Lower leg skin (tissue), 3 donors: ENCODE results near the gene SYT1.

ENCODE experiments used
- POLR2A ChIP-seq, 2 donors: fragments of 450-650 bp; IDR thresholded peaks; one replicate each; pipeline ENCODE4 v1.6.1; 2016 to 2017; ENCODE audit warnings: antibody characterized with exemption in 2 of 2, mild to moderate bottlenecking in 1 of 2, moderate library complexity in 1 of 2
- TF ChIP-seq, protein P1 (sequence below), 3 donors: fragments of 450-650 bp; IDR thresholded peaks; one replicate each; pipeline ENCODE4 v1.5.1; 2016; ENCODE audit warnings: antibody characterized with exemption in 3 of 3, mild to moderate bottlenecking in 3 of 3, moderate library complexity in 2 of 3

DNA sequence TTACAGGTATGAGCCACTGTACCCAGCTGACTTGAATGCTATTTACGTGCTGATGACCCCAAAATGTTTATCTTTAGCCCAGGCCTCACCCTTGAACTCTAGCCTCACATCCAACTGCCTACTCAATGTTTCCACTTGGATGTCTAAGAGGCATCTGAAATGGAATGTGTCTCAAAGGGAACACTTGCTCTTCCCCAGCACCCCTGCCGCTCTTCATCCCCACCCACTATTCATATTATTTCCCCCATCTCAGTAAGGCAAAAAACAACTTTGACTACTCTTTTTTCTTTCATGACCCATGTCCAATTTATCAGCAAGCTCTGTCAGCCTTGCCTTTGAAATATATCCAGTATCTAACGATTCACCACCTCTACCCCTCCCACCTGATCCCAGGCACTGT, 621.6 kb downstream of the SYT1 start:
- TF ChIP-seq, protein P1, sequence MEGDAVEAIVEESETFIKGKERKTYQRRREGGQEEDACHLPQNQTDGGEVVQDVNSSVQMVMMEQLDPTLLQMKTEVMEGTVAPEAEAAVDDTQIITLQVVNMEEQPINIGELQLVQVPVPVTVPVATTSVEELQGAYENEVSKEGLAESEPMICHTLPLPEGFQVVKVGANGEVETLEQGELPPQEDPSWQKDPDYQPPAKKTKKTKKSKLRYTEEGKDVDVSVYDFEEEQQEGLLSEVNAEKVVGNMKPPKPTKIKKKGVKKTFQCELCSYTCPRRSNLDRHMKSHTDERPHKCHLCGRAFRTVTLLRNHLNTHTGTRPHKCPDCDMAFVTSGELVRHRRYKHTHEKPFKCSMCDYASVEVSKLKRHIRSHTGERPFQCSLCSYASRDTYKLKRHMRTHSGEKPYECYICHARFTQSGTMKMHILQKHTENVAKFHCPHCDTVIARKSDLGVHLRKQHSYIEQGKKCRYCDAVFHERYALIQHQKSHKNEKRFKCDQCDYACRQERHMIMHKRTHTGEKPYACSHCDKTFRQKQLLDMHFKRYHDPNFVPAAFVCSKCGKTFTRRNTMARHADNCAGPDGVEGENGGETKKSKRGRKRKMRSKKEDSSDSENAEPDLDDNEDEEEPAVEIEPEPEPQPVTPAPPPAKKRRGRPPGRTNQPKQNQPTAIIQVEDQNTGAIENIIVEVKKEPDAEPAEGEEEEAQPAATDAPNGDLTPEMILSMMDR (IDR thresholded peaks at IDR 0.05), result no peak
- TF ChIP-seq POLR2A (IDR thresholded peaks at IDR 0.05), result no peak
